BLaER1 treated with 17β-estradiol and CSF1 and Interleukin-3, amounts not matched to agents 10 nM and 100 nM (cell line): Measurements from ENCODE around the gene TTC28.

Experiments
- H3K27ac ChIP-seq, 11 experiments: shearing (Covaris generic); formaldehyde crosslinking; 2 replicates each; pipeline ENCODE4 v1.8.1; 2022
- H3K27me3 ChIP-seq, 11 experiments: shearing (Covaris generic); formaldehyde crosslinking; 2 replicates each; pipeline ENCODE4 v1.8.1; 2022
- H3K36me3 ChIP-seq, 11 experiments: shearing (Covaris generic); formaldehyde crosslinking; 2 replicates each; pipeline ENCODE4 v1.8.1; 2022
- H3K4me1 ChIP-seq, 10 experiments: shearing (Covaris generic); formaldehyde crosslinking; 2 replicates each; pipeline ENCODE4 v1.8.1; 2022
- H3K4me2 ChIP-seq, 11 experiments: shearing (Covaris generic); formaldehyde crosslinking; 2 replicates each; pipeline ENCODE4 v1.8.1; 2022
- H3K4me3 ChIP-seq, 10 experiments: shearing (Covaris generic); formaldehyde crosslinking; 2 replicates each; pipeline ENCODE4 v1.8.1; 2022
- H3K9ac ChIP-seq, 11 experiments: shearing (Covaris generic); formaldehyde crosslinking; 2 replicates each; pipeline ENCODE4 v1.8.1; 2022
- H3K9me3 ChIP-seq, 11 experiments: shearing (Covaris generic); formaldehyde crosslinking; replicated peaks in 1 of 11; 2 replicates each; pipeline ENCODE4 v1.8.1; 2022
- H4K20me1 ChIP-seq, 11 experiments: shearing (Covaris generic); formaldehyde crosslinking; 2 replicates each; pipeline ENCODE4 v1.8.1; 2022
- Cebpa-rat ChIP-seq, 11 experiments: shearing (Covaris generic); IDR thresholded peaks; 2 replicates each; pipeline ENCODE4 v1.8.1; 2022

The TTC28 gene

DNA sequence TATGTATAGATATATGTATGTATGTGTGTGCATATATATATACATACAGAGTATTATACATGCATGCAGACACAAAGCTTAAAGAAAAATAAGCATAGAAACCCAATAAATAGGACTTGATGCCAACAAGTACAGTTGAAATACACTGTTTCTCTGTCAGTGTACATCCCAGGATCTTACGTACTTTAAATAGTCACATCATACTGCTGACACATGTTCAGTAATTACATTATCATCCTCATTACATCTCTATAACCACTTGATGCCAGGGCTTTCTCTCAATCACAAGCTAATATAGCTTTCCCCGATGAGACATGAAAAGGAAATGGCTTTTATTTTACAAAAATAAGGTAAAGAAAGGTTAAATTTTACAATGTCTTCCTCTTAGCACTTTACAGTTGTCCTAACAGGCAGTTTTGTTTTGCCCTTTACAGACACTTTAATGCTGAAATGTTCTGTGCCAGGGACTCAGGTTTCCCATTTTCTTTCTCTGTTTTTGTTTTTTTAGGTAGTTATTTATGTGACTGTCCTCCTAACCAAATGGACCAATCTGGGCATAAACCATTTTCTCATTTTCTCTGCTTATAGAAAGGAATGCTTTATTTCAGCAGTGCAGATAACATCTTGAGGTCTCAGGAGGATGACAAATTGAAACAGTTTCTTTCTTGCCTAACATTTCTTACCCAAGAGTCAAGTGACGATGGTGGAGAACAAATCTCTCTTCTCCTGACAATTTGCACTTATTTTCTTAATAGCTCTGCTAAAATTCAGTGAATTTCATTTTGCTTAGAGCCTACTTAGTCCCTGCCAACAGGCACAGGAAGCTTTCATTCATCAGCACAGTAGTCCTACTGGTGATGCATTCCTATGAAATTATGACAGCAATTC is 350.2 kb downstream of the TTC28 start:
- Histone ChIP-seq H3K27me3 (no peaks in the 10 kb centered on the region), H3K36me3 (no peaks in the 10 kb centered on the region), H3K4me3 (no peak overlapping the region), H3K9ac (no peak overlapping the region), H4K20me1 (no peaks in the 10 kb centered on the region), H3K9me3 (0 out of 22 replicates have a peak, but pooled peaks cover 0 to under 1% (median 0%) of the 10 kb centered on the region in 11 experiments), H3K27ac (no peak overlapping the region), H3K4me1 (no peaks in the 10 kb centered on the region), H3K4me2 (no peak overlapping the region)
- no peak for TF ChIP-seq Cebpa-rat (IDR thresholded peaks at IDR 0.05)

DNA sequence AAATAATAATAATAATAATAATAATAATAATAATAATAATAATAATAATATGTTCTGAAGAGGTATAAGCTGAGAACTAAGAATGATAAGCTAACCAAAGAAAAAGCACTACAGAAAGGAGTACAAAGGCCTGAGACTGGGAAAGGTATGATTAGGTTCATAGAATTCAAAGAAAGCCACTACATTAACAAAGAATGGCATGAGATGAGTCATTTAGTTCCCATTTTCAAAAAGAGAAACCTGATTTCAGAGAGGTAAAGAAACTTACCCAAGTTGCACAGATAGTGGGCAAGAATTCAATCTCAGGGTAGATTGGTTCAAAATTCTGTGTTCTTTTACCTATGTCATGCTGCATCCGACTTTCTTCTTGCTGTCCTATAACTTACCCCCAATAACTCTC is 350.9 kb downstream of the TTC28 start:
- Histone ChIP-seq H3K4me2 (no peak overlapping the region), H4K20me1 (no peaks in the 10 kb centered on the region), H3K27ac (no peak overlapping the region), H3K36me3 (no peaks in the 10 kb centered on the region), H3K9me3 (no peaks in the 10 kb centered on the region), H3K27me3 (no peaks in the 10 kb centered on the region), H3K4me3 (no peak overlapping the region), H3K4me1 (no peaks in the 10 kb centered on the region), H3K9ac (no peak overlapping the region)
- no peak for TF ChIP-seq Cebpa-rat (IDR thresholded peaks at IDR 0.05)

DNA sequence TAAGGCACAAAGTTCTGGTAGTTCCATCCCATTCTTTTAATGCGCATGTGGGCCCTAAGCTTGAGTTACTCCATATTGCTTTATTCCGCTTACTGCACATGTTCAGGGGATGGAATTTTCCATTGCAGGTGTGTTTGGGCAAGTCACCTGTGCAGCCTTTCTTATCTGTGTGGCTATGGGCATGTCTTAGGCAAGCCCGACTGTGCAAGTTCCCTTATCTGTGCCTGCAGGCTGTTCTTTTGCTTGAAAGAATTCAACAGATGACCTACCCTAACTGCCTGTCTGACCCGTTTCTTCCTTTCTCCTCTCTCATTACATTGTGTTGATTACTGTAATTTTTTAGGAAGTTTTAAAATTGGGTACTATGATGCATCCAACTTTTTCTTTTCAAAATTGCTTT is 363.6 kb downstream of the TTC28 start:
- no peaks in the 10 kb centered on the region for H4K20me1 ChIP-seq
- no peaks in the 10 kb centered on the region for H3K4me1 ChIP-seq
- H3K27ac ChIP-seq, result no peak overlapping the region
- no peak overlapping the region for H3K9ac ChIP-seq
- H3K4me3 ChIP-seq, result no peak overlapping the region
- H3K27me3 ChIP-seq, result no peaks in the 10 kb centered on the region
- no peak overlapping the region for H3K4me2 ChIP-seq
- no peak for TF ChIP-seq Cebpa-rat (IDR thresholded peaks at IDR 0.05)
- peaks cover 0 to 8% (median 0%) of the 10 kb centered on the region in 11 experiments; a peak in 2 of 22 replicates for H3K9me3 ChIP-seq
- no peaks in the 10 kb centered on the region for H3K36me3 ChIP-seq

DNA sequence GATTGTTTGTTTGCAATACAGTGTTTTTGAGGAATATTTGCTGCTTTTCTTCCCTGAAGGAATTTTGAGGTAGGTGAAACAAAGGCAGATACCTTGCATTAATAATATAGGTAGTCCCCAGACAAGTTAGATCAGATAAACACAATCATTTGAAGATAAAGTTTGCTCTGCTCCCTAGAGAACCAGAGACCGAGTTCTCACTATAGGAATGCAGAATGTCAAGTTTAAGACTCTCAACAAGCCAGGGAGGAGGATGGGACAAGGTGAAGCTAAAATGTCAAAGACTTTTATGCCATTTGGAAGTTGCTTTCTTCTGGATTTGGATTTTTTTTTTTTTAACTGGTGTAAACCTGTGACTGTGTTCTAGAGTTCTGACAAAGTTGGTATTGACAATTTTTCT is 364.7 kb downstream of the TTC28 start:
- no peak overlapping the region for H3K9ac ChIP-seq
- H3K4me2 ChIP-seq, result no peak overlapping the region
- peaks cover 0 to 8% (median 0%) of the 10 kb centered on the region in 11 experiments; a peak in 2 of 22 replicates for H3K9me3 ChIP-seq
- H3K27ac ChIP-seq, result no peak overlapping the region
- no peaks in the 10 kb centered on the region for H3K36me3 ChIP-seq
- no peaks in the 10 kb centered on the region for H4K20me1 ChIP-seq
- no peaks in the 10 kb centered on the region for H3K27me3 ChIP-seq
- H3K4me3 ChIP-seq, result no peak overlapping the region
- no peaks in the 10 kb centered on the region for H3K4me1 ChIP-seq
- TF ChIP-seq Cebpa-rat (IDR thresholded peaks at IDR 0.05), result no peak

- peaks cover 0 to 5% (median 0%) of the 10 kb centered on the region in 11 experiments; a peak in 1 of 22 replicates for H3K9me3 ChIP-seq
- H3K27ac ChIP-seq, result no peak overlapping the region
- H4K20me1 ChIP-seq, result no peaks in the 10 kb centered on the region
- H3K4me3 ChIP-seq, result no peak overlapping the region
- TF ChIP-seq Cebpa-rat (IDR thresholded peaks at IDR 0.05), result no peak
- H3K27me3 ChIP-seq, result no peaks in the 10 kb centered on the region
- no peaks in the 10 kb centered on the region for H3K4me1 ChIP-seq
- H3K9ac ChIP-seq, result no peak overlapping the region
- no peaks in the 10 kb centered on the region for H3K36me3 ChIP-seq
- no peak overlapping the region for H3K4me2 ChIP-seq
Measured at GRCh38 chr22:28310299-28310698, 369.3 kb downstream of the TTC28 start.

DNA sequence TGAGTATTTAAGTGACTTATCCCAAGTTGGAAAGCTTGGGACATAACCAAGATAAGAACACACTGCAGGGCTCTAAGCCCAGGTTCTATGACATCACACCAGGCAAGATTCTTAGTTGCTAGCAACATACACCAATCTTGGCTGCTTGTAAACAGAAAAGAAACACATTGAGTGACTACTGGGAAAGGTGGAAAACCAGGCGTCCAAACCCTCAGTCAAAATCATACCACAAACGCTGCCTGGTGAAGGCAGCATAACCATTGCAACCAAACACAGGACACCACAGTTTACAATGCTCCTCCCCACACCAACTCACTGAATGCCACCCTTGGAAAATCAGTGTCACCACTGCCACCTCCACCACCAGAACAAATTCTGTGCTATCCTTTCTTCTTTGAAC is 379.9 kb downstream of the TTC28 start:
- Histone ChIP-seq H3K4me2 (peak overlapping the region in 5 of 11 experiments; percentile 0 to 17 (median 10); a peak in 5 of 22 replicates), H3K27me3 (0 out of 22 replicates have a peak, but pooled peaks cover 0 to 3% (median 0%) of the 10 kb centered on the region in 11 experiments), H3K4me3 (no peak overlapping the region), H3K4me1 (peaks cover 12 to 30% (median 25%) of the 10 kb centered on the region in 10 experiments), H3K36me3 (no peaks in the 10 kb centered on the region), H3K27ac (no peak overlapping the region), H3K9ac (no peak overlapping the region), H3K9me3 (no peaks in the 10 kb centered on the region), H4K20me1 (no peaks in the 10 kb centered on the region)
- TF ChIP-seq Cebpa-rat (IDR thresholded peaks at IDR 0.05), result no peak

- Histone ChIP-seq H3K9me3 (no peaks in the 10 kb centered on the region), H3K4me3 (no peak overlapping the region), H3K27ac (no peak overlapping the region), H3K4me2 (0 out of 22 replicates have a peak overlapping the region, but pooled peaks of 1 of the 11 experiments have one; percentile 15), H3K27me3 (0 out of 22 replicates have a peak, but pooled peaks cover 0 to 3% (median 0%) of the 10 kb centered on the region in 11 experiments), H3K4me1 (peaks cover 12 to 30% (median 25%) of the 10 kb centered on the region in 10 experiments), H4K20me1 (no peaks in the 10 kb centered on the region), H3K36me3 (no peaks in the 10 kb centered on the region), H3K9ac (no peak overlapping the region)
- no peak for TF ChIP-seq Cebpa-rat (IDR thresholded peaks at IDR 0.05)
Measured at GRCh38 chr22:28299309-28299708, 380.3 kb downstream of the TTC28 start.

DNA sequence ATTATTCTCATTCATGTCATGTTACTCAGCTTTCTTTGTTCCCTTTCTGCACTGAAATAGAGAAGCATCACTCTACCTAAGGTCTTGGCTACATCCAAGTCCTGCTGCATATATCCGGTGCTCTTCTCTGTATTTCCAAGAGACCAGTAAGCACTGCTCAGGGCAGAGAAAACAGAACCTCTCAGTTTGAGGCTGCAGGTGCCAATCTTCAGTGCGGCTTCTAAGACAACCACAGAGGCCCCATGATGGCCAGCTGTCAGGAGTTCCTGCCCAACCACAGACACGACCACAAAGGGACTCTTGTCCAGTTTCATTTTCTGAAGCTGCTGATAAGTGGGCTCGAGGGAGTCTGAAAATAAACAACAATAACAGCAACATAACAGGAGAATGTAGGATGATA is 382.1 kb downstream of the TTC28 start:
- H3K9me3 ChIP-seq, result no peaks in the 10 kb centered on the region
- peaks cover 12 to 30% (median 25%) of the 10 kb centered on the region in 10 experiments for H3K4me1 ChIP-seq
- 0 out of 22 replicates have a peak, but pooled peaks cover 0 to 3% (median 0%) of the 10 kb centered on the region in 11 experiments for H3K27me3 ChIP-seq
- no peak overlapping the region for H3K9ac ChIP-seq
- no peak for TF ChIP-seq Cebpa-rat (IDR thresholded peaks at IDR 0.05)
- H3K4me2 ChIP-seq, result peak overlapping the region; percentile 37 to 84 (median 71); a peak in 21 of 22 replicates
- no peaks in the 10 kb centered on the region for H4K20me1 ChIP-seq
- peak overlapping the region in 1 of 10 experiments; percentile 4; a peak in 1 of 20 replicates for H3K4me3 ChIP-seq
- H3K27ac ChIP-seq, result no peak overlapping the region
- no peaks in the 10 kb centered on the region for H3K36me3 ChIP-seq

DNA sequence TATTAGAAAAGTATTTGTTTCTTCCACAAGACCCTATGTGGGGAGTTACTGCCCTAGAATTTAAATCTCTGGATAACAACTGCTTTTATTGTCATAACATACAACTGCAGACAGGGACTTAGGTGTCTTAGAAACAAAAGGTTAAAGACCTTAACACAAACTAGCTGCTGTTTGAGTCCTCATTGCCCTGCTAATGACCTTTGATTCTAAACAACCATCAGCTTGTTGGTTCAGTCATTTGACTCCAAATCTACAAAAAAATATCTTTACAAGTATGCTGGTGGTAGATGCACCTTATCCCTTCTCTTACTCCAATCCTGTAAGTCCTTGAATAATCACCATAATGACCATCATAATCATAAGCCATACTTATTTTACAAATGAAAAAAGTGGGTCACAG is 383.2 kb downstream of the TTC28 start:
- TF ChIP-seq Cebpa-rat (IDR thresholded peaks at IDR 0.05), result no peak
- Histone ChIP-seq H3K9ac (no peak overlapping the region), H3K27ac (no peak overlapping the region), H3K27me3 (0 out of 22 replicates have a peak, but pooled peaks cover 0 to 3% (median 0%) of the 10 kb centered on the region in 11 experiments), H3K4me3 (no peak overlapping the region), H3K4me1 (peaks cover 12 to 30% (median 25%) of the 10 kb centered on the region in 10 experiments), H3K36me3 (no peaks in the 10 kb centered on the region), H4K20me1 (no peaks in the 10 kb centered on the region), H3K4me2 (peak overlapping the region in 9 of 11 experiments; percentile 52 to 84 (median 75); a peak in 14 of 22 replicates), H3K9me3 (no peaks in the 10 kb centered on the region)
